SK-N-SH (cell line): Measurements from ENCODE around the gene CCDC149.

Source experiments
- FOSL2 ChIP-seq: IDR thresholded peaks from 2 replicates; pipeline ENCODE4 v1.4.0; 2012; ENCODE audit warnings: low read depth, mild to moderate bottlenecking, moderate library complexity, borderline replicate concordance
- MEF2A ChIP-seq: IDR thresholded peaks from 2 replicates; pipeline ENCODE4 v1.4.0; 2012; ENCODE audit warnings: low read depth, borderline replicate concordance
- RAD21 ChIP-seq: IDR thresholded peaks from 2 replicates; pipeline ENCODE4 v1.6.1; 2012; ENCODE audit warnings: mild to moderate bottlenecking, low read length
- TF ChIP-seq, protein P1 (sequence below): fragments of 200-600 bp; sonication (generic); IDR thresholded peaks from 2 replicates; pipeline ENCODE4 v1.6.1; 2017; ENCODE audit warnings: antibody characterized with exemption, mild to moderate bottlenecking, moderate library complexity
- TF ChIP-seq, protein P2 (sequence below): IDR thresholded peaks from 2 replicates; pipeline ENCODE4; 2012

DNA sequence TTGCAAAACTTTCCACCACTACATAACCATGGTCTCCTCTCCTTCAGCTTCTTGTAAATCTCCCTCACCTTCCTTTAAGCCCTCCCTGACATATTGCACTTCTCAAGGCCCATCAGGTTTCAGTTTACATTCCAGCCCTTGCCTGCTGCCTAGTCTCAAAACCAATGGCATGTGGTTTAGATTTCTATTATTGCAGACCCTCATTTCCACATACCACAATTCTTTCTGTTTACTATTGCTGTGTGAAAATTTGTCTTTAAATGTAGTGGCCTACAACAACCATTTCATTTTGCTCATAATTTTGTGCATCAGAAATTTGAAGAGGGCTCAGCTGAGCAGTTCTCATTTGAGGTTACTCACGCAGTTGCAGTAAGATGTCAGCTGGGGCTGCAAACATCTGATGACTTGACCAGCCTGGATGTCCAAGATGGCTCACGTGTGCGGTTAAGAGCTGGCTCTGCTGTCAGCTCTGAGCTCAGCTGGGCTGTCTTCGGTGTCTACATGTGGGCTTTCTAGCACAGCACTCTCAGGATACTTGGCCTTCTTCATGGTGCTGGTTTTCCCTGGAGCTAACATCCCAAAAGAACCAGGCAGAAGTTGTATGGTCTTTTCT is 147.4 kb downstream of the CCDC149 start:
- TF ChIP-seq, protein P1, sequence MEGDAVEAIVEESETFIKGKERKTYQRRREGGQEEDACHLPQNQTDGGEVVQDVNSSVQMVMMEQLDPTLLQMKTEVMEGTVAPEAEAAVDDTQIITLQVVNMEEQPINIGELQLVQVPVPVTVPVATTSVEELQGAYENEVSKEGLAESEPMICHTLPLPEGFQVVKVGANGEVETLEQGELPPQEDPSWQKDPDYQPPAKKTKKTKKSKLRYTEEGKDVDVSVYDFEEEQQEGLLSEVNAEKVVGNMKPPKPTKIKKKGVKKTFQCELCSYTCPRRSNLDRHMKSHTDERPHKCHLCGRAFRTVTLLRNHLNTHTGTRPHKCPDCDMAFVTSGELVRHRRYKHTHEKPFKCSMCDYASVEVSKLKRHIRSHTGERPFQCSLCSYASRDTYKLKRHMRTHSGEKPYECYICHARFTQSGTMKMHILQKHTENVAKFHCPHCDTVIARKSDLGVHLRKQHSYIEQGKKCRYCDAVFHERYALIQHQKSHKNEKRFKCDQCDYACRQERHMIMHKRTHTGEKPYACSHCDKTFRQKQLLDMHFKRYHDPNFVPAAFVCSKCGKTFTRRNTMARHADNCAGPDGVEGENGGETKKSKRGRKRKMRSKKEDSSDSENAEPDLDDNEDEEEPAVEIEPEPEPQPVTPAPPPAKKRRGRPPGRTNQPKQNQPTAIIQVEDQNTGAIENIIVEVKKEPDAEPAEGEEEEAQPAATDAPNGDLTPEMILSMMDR, result no peak
- TF ChIP-seq RAD21, result no peak
- no peak for TF ChIP-seq MEF2A
- no peak for TF ChIP-seq FOSL2
- TF ChIP-seq, protein P2, sequence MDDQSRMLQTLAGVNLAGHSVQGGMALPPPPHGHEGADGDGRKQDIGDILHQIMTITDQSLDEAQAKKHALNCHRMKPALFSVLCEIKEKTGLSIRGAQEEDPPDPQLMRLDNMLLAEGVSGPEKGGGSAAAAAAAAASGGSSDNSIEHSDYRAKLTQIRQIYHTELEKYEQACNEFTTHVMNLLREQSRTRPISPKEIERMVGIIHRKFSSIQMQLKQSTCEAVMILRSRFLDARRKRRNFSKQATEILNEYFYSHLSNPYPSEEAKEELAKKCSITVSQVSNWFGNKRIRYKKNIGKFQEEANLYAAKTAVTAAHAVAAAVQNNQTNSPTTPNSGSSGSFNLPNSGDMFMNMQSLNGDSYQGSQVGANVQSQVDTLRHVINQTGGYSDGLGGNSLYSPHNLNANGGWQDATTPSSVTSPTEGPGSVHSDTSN, result no peak
